HCT116 (cell line): Measurements from ENCODE around the gene MOB3B. TPM values are rescaled to one million over a fixed set of nuclear protein-coding genes. Genes with fewer than 3 reads are reported as not detected.

ENCODE experiments used
- ATAC-seq: fragments of 200-7000 bp; cut with Tn5 transposase; 2 replicates; pipeline ENCODE4 v1.9.1; 2020; ENCODE audit warnings: mild to moderate bottlenecking, moderate library complexity
- BruUV-seq: library from RNA; stranded (reverse); fragments of 400-500 nt; replicated peaks from 2 replicates; lab custom pipeline; 2021; lab: Mats Ljungman, UMichigan
- CTCF ChIA-PET: fragments of 300-600 bp; sonication (Branson Sonifier 250); formaldehyde crosslinking; loops from one replicate; lab custom pipeline; 2021; ENCODE audit warnings: antibody characterized with exemption; lab: Charles Lee
- POLR2A ChIA-PET: fragments of 300-600, 350-600 bp; sonication (Branson Sonifier 250); formaldehyde crosslinking; loops from one replicate; lab custom pipeline; 2021; ENCODE audit warnings: antibody characterized with exemption; lab: Charles Lee
- RAD21 ChIA-PET, 2 experiments: fragments of 300-600 bp; sonication (Branson Sonifier 250); formaldehyde crosslinking; loops; one replicate each; lab custom pipeline; 2023; ENCODE audit warnings: low total read pairs in 2 of 2; ENCODE audit not compliant: uncharacterized antibody in 2 of 2, unreplicated experiment in 2 of 2, low non-redundant PET in 1 of 2; lab: Charles Lee
- DNase-seq: peaks from one replicate; pipeline ENCODE4 v3.0.0-alpha.2; 2010; ENCODE audit warnings: low read depth, low spot score
- H2AFZ ChIP-seq: fragments of 200-600 bp; shearing (Covaris generic), sonication (generic); 2 replicates; pipeline ENCODE4 v1.6.1; 2017; ENCODE audit warnings: low read depth, mixed run types, mixed read lengths, antibody characterized with exemption, low read length; ENCODE audit not compliant: poor library complexity, severe bottlenecking
- H3K27ac ChIP-seq: 2 replicates; pipeline ENCODE4 v1.5.1; 2012; ENCODE audit warnings: low read depth, low read length
- H3K27me3 ChIP-seq: fragments of 200-600 bp; sonication (generic); 2 replicates; pipeline ENCODE4 v1.6.1; 2016; ENCODE audit warnings: mixed run types, low read length, mixed read lengths; ENCODE audit not compliant: insufficient read depth
- H3K36me3 ChIP-seq, 2 experiments: fragments of 200-500 bp in 1 of 2; fragments of 200-600 bp in 1 of 2; sonication (Bioruptor generic) in 1 of 2; sonication (generic) in 1 of 2; 2 replicates each; pipeline versions ENCODE4 v1.5.1 to v1.6.1; 2014 to 2016; ENCODE audit warnings: low read length in 2 of 2, inconsistent platforms in 1 of 2, mixed read lengths in 1 of 2, mixed run types in 1 of 2; ENCODE audit not compliant: insufficient read depth in 2 of 2, control insufficient read depth in 1 of 2
- H3K4me1 ChIP-seq, 2 experiments: fragments of 200-600 bp in 1 of 2; sonication (generic) in 1 of 2; 2 replicates each; pipeline versions ENCODE4 v1.5.1 to v1.6.1; 2012 to 2017; ENCODE audit warnings: low read length in 2 of 2, inconsistent platforms in 1 of 2, mild to moderate bottlenecking in 1 of 2, mixed read lengths in 1 of 2, mixed run types in 1 of 2, moderate library complexity in 1 of 2; ENCODE audit not compliant: insufficient read depth in 2 of 2, control insufficient read depth in 1 of 2
- H3K4me2 ChIP-seq: fragments of 200-600 bp; sonication (generic); 2 replicates; pipeline ENCODE4 v1.6.1; 2017; ENCODE audit warnings: mixed run types, low read length, mixed read lengths
- H3K4me3 ChIP-seq, 2 experiments: fragments of 200-600 bp in 1 of 2; sonication (generic) in 1 of 2; replicated peaks in 1 of 2; 2 replicates each; pipeline ENCODE4 v1.5.1; 2011 to 2016; ENCODE audit warnings: low read length in 2 of 2, control low read depth in 1 of 2, low read depth in 1 of 2, mild to moderate bottlenecking in 1 of 2, mixed read lengths in 1 of 2, mixed run types in 1 of 2
- H3K79me2 ChIP-seq: fragments of 200-600 bp; sonication (generic); 2 replicates; pipeline ENCODE4 v1.6.1; 2017; ENCODE audit warnings: mild to moderate bottlenecking, mixed run types, low read length, moderate library complexity, mixed read lengths; ENCODE audit not compliant: insufficient read depth
- H3K9ac ChIP-seq: fragments of 200-600 bp; sonication (generic); 2 replicates; pipeline ENCODE4 v1.6.1; 2016; ENCODE audit warnings: low read length, mixed read lengths
- H3K9me2 ChIP-seq: fragments of 200-600 bp; sonication (generic), shearing (Covaris generic); 2 replicates; pipeline ENCODE4 v1.6.1; 2017; ENCODE audit warnings: mixed run types, mild to moderate bottlenecking, moderate library complexity; ENCODE audit not compliant: insufficient read depth
- H3K9me3 ChIP-seq, 2 experiments: fragments of 200-500 bp in 1 of 2; fragments of 200-600 bp in 1 of 2; sonication (Bioruptor generic) in 1 of 2; sonication (generic) in 1 of 2; 2 replicates each; pipeline ENCODE4 v1.6.1; 2014 to 2017; ENCODE audit warnings: low read length in 2 of 2, mixed read lengths in 2 of 2, inconsistent platforms in 1 of 2, low read depth in 1 of 2, mild to moderate bottlenecking in 1 of 2, mixed run types in 1 of 2, moderate library complexity in 1 of 2; ENCODE audit not compliant: control insufficient read depth in 1 of 2, insufficient read depth in 1 of 2
- H4K20me1 ChIP-seq: fragments of 200-600 bp; sonication (generic), shearing (Covaris generic); 2 replicates; pipeline ENCODE4 v1.6.1; 2017; ENCODE audit warnings: mixed run types, mild to moderate bottlenecking, moderate library complexity; ENCODE audit not compliant: insufficient read depth
- ATF3 ChIP-seq: IDR thresholded peaks from 2 replicates; pipeline ENCODE4 v1.6.1; 2012
- CTCF ChIP-seq, 3 experiments: fragments of 200-600 bp in 1 of 3; sonication (generic) in 1 of 3; IDR thresholded peaks in 2 of 3; conservative IDR thresholded peaks in 1 of 3; 2 replicates each; pipeline ENCODE4 v1.5.1; 2012 to 2017; ENCODE audit warnings: low read depth in 2 of 3, low read length in 2 of 3, antibody characterized with exemption in 1 of 3, borderline replicate concordance in 1 of 3, control low read depth in 1 of 3, mild to moderate bottlenecking in 1 of 3, mixed read lengths in 1 of 3, mixed run types in 1 of 3, moderate library complexity in 1 of 3; ENCODE audit not compliant: insufficient read depth in 1 of 3
- ELF1 ChIP-seq: IDR thresholded peaks from 2 replicates; pipeline ENCODE4 v1.6.1; 2012; ENCODE audit warnings: low read depth, borderline replicate concordance
- FOSL1 ChIP-seq: IDR thresholded peaks from 2 replicates; pipeline ENCODE4 v1.6.1; 2012; ENCODE audit warnings: low read depth
- JUND ChIP-seq: IDR thresholded peaks from 2 replicates; pipeline ENCODE4 v1.6.1; 2012
- MAX ChIP-seq: IDR thresholded peaks from 2 replicates; pipeline ENCODE4 v1.6.1; 2012
- POLR2A ChIP-seq: IDR thresholded peaks from 2 replicates; pipeline ENCODE4 v1.7.0; 2011; ENCODE audit warnings: borderline replicate concordance; ENCODE audit not compliant: insufficient read depth, insufficient read length; ENCODE audit errors: extremely low read depth
- SIN3A ChIP-seq: IDR thresholded peaks from 2 replicates; pipeline ENCODE4 v1.6.1; 2012; ENCODE audit warnings: low read depth
- SP1 ChIP-seq: IDR thresholded peaks from 2 replicates; pipeline ENCODE4 v1.6.1; 2012; ENCODE audit warnings: low read depth
- ZBTB33 ChIP-seq: IDR thresholded peaks from 2 replicates; pipeline ENCODE4 v1.6.1; 2011; ENCODE audit warnings: mild to moderate bottlenecking, low read length, moderate library complexity; ENCODE audit not compliant: insufficient replicate concordance; ENCODE audit errors: extremely low read depth
- ZFX ChIP-seq: fragments of 450-650 bp; IDR thresholded peaks from 2 replicates; pipeline ENCODE4 v1.6.1; 2017
- intact Hi-C: fragments of 100-400 bp; cut with micrococcal nuclease; formaldehyde crosslinking; loops from 2 replicates; pipeline ENCODE4 v1.10.0; 2022
- total RNA-seq: library from RNA; stranded (reverse); gene quantifications from one replicate; pipeline ENCODE4 v1.2.1, GENCODE V29; 2021; ENCODE audit not compliant: unreplicated experiment

The MOB3B gene
- total RNA-seq, 1 experiment from 2014 or later = 1.2 TPM

- DNase-seq = no peak
- POLR2A ChIA-PET = no interaction called here
- intact Hi-C loops = no loop called here
These were observed 102.4 kb downstream of the MOB3B start for GRCh38 chr9:27427272-27427643.

GRCh38 chr9:27426511-27427271, 102.9 kb downstream of the MOB3B start:
- Histone ChIP-seq H3K9ac (no peak overlapping the region), H3K9me2 (no peaks in the 10 kb centered on the region), H3K4me1 (peaks cover 8 to 18% of the 10 kb centered on the region in 2 experiments; a peak in 3 of 4 replicates), H3K27me3 (no peaks in the 10 kb centered on the region; the same call in 1 of the 2 replicates), H3K4me3 (no peak overlapping the region), H3K4me2 (peak overlapping the region; percentile 33), H3K27ac (no peak overlapping the region), H3K9me3 (no peaks in the 10 kb centered on the region), H3K79me2 (no peaks in the 10 kb centered on the region), H4K20me1 (no peaks in the 10 kb centered on the region), H2AFZ (no peak overlapping the region), H3K36me3 (no peaks in the 10 kb centered on the region)
- CTCF ChIA-PET = no interaction called here
- BruUV-seq = no TSS peak
- ATAC-seq = no peak
- RAD21 ChIA-PET = no interaction called here
- no peak for DNase-seq
- POLR2A ChIA-PET = no interaction called here
- intact Hi-C loops = no loop called here
- TF ChIP-seq ATF3 (no peak), CTCF (IDR thresholded peaks at IDR 0.05 in 2 of 3, conservative IDR thresholded peaks at IDR 0.05 in 1 of 3; ENCODE audit: borderline replicate concordance in 1 of 3, insufficient read depth in 1 of 3, low read depth in 2 of 3, low read length in 2 of 3) (no peak), ELF1 (no peak), ZBTB33 (no peak), ZFX (no peak), POLR2A (no peak), FOSL1 (no peak), JUND (no peak), MAX (no peak)

More at GRCh38 chr9:27427272-27427643, 102.4 kb downstream of the MOB3B start:
- TF ChIP-seq MAX (no peak), ZFX (no peak), FOSL1 (no peak), ATF3 (no peak), SP1 (no peak), POLR2A (no peak), SIN3A (no peak), JUND (no peak), ELF1 (no peak)
- 0 out of 2 replicates have a peak, but pooled peaks have one; percentile 47 for ATAC-seq
- Histone ChIP-seq H3K9ac (no peak overlapping the region), H3K4me1 (peaks cover 8 to 18% of the 10 kb centered on the region in 2 experiments; a peak in 3 of 4 replicates), H3K36me3 (no peaks in the 10 kb centered on the region), H3K79me2 (no peaks in the 10 kb centered on the region), H3K27ac (no peak overlapping the region), H2AFZ (no peak overlapping the region), H3K9me3 (no peaks in the 10 kb centered on the region), H3K9me2 (no peaks in the 10 kb centered on the region), H3K4me2 (peak overlapping the region; percentile 33), H3K27me3 (no peaks in the 10 kb centered on the region; the same call in 1 of the 2 replicates), H4K20me1 (no peaks in the 10 kb centered on the region), H3K4me3 (no peak overlapping the region)
- CTCF ChIA-PET = no interaction called here
- RAD21 ChIA-PET = no interaction called here
- BruUV-seq = no TSS peak
